GM21825 (cell line): Measurements from ENCODE around the gene MCM3AP.

ENCODE experiments used
- ATAC-seq: cut with Tn5 transposase; IDR thresholded peaks from one replicate; pipeline ENCODE4 v1.9.1; 2021; ENCODE audit warnings: mild to moderate bottlenecking, moderate library complexity; ENCODE audit not compliant: unreplicated experiment

Gene MCM3AP

DNA sequence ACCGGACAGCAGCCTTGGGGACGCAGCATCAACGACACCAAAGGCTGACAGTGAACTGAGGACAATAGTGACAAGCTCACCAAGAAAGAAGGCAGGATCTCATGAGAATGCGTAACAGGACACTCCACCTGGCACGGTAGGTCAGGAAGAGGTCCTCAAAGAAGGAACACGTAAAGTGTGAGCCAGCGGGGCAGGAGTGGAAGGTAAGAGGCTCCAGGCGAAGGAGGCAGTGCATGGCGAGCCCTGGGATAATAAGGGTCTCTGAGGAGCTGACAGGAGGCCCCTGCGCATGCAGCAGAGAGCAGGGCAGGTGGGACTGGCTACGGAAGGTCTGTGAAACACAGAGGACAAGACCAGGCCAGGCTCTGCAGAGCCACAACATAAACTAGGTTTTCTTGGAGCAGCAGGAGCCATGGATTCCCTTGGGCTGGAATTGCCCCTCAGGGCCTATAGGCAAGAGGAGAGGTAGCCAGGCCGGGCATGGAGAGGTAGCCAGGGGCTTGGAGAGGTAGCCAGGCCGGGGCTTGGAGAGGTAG is 65.1 kb downstream of the MCM3AP start:
- ATAC-seq = no peak

DNA sequence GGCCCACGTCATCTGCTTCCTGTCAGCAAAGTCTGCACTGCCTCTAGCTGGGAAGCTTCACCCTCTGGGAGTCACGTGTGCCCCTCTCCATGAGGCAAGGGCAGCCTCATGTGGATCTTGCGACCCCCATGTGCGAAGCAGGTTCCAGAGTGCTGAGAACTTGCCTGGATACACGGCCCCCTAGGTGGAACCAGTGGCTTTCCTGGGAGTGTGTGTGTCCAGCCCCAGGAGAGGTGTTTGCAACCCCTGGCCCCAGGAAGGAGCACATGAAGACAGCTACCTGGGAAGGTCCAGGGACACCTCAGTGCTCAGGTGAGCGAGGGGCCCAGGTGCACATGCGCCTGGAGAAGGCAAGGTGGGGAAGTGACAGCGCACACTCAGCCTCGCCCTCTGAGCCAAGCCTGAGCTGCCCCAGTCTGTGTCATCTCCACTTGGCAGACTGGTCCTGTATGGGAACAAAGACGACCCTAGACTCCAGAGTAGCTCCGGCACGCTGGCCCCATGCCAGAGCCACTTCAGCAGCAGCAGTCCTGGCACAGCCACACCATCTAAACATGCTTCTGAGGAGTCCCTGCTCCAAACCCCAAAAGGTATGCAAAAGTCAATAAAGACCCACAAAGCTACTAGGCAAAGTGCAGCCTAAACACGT is 65.7 kb downstream of the MCM3AP start:
- no peak for ATAC-seq

DNA sequence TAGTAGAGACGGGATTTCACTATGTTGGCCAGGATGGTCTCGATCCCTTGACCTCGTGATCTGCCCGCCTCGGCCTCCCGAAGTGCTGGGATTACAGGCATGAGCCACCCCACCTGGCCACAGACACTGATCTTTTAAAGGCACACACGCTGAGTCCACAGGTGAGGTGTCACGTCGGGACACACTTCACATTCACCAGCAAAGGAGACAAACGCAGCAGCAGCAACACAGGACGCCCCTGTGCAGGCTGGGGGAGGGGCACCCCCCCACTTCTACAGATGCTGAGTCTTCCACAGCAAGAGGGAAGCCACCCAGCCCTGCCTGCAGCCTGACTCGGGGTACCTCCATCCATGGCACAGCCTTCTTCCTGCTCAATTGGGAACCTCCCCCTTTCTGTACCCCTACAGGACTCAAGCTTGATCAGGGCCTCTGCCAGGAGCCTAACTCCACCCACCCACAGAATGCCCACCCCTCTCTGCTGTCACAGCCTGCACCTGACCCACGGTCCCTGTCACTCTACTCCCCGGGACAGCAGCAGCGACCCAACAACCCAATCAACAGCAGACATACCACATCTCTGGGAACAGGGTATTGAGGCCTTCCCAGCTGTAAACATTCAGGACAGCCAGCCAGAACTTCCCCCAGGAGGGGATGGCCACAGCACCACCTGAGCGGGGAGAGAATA is 66.4 kb downstream of the MCM3AP start:
- no peak for ATAC-seq

DNA sequence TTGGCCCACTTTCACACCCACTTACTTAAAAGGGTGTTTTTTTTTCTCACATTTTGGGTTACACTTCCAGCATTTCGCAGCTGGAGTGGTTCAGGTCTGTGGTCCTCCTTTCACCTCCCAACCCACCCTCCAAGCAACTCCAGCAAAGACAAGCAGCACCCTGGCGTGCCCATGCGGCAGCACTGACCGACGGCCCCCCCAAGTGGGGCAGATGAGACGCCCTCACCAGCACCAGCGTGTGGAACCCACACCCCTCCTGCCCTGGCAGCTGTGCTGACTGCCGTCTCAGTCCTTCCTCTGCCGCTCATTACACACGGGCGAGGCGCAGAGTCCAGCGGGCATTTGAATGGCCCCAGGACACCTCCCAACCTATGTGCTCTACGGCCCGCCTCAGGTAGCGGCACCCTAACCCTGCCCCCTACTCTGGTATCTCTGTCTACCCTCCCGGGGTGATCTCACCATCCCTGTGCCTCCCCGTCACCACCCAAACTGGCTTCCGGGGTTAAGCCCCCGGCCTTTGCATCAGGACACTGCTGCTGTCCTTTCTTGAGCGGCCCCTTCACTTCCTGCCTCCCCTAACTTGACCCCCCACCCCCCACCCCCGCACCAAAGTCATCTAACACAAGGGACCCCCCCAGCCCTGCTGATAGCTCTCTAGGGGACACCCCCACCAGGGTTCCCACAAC is 67.8 kb downstream of the MCM3AP start:
- ATAC-seq = no peak

DNA sequence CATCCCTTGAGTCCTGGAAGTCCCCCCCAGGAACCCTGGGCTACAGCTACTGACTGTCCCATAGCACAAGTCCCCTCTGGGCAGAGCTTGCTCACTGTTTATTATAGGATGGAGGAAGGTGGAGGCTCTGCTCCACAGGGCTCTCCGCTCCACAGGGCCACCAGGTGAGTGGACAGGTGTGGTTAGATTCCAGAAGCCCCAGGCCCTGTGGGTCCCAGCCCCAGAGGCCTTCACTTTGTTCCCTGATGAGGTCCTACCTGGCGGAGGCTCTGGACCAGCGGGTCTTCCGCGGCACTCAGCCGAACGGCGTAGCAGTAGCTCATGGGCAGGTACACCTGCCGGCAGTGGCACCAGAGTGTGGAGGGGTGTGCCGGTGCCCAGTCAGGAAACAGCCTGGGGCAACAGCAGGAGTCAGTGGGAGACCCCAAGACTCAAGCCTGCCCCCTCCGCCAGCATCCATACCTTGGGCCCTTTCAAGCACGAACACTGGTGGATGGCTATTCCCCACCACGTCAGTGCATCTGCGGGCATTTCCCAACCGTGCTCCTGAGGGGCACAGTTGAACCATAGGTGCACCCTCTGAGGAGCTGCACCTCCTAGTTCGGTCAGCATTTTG is 69.2 kb downstream of the MCM3AP start:
- no peak for ATAC-seq

DNA sequence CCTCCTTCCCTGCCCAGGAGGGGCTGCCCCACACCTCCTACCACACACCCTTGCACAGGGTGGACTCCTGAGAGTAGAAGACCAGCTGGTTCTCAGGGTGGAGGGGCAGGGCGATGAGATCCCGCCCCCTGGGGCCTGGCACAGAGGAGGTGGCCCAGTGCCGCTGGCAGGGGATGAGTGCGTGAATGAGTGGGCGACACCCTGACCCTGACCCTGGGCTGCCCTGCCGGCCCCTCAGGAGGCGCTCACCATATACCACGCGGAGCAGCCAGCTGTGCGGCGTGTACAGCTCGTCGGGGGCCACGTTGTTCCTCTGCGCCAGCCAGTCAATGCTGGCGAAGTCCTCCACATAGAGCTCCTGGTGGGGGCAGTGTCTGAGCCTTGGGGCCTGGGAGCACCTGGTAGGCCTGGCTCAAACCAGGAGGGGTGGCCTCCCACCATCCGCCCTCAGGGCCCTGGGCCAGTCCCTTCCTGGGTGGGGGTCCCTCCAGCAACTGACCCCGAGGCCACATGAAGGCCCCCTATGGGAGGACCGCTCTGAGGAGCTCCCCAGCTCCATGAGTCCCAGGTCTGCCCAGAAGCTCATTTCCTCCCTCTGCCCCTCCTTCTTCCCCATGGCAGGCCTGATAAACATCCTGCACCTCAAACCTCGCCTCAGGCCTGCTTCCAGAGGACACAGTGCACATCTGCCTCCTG is 69.8 kb downstream of the MCM3AP start:
- no peak for ATAC-seq

DNA sequence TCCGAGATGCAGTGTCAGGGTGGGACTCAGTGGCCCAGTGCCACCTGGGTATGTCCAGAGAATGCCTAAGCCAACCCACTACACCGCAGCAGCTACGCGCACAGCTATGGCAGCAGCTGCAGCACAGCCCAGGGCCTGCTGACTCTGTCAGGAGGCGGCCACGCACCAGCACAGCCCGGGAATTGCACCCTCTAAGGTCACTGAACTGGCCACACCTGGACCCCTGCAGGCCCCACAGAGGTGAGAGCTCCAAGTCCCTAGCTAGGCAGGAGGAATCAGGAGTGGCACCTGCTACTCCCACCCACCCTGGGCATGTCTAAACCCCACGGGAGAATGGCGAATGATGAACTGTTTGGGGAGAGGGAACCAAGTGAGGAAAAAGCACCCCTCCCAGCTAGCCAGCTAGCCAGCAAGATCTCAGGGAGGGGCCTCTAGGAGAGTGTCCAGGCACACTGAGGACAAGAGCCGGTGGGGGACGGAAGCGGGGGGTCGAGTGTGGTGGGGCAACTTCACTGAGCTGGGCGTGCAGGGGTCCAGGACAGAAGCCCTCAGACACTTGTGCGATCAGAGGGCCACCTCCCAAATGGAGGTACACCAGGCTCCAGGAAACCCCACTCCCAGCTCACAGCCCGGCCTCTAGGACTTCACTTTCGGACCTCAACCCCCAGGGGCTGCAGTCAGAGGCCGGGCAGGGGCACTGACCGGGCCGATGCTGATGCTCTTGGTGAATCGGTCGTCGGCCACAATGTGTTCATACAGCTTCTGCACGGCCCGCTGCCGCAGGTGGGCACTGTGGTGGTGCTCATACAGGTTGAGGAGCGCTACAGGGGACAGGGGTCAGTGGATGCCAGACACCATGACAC is 70.7 kb downstream of the MCM3AP start:
- no peak for ATAC-seq

DNA sequence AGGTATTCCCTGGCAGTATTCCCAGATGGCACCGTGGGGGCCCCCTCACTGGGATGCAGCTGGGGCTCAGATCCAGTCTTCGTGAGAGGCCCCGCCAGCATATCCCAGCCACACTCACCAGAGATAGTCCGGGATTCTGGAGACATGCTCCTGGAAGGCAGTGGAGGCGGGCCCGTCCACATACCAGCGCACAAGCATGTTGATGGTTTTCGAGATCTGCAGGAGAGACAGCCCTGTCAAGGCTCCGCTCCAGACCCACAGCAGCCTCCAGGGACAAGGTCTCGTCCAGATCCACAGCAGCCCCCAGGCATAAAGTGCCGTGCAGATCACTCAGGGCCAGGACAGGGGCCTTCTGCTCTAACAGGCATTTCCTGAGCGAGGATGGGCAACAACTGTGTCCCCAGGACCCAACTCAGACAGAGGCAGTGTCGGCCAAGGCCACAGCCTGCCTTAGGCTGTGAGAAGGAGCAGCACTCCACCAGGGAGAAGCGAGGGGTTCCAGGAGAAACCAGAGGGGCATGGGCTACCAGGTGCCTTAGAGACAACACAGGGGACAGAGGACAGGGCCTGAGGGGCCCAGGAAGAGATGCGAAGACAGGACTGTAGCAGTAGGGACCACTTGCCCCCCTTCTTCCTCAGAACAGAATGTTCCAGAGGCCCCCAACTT is 71.7 kb downstream of the MCM3AP start:
- no peak for ATAC-seq

DNA sequence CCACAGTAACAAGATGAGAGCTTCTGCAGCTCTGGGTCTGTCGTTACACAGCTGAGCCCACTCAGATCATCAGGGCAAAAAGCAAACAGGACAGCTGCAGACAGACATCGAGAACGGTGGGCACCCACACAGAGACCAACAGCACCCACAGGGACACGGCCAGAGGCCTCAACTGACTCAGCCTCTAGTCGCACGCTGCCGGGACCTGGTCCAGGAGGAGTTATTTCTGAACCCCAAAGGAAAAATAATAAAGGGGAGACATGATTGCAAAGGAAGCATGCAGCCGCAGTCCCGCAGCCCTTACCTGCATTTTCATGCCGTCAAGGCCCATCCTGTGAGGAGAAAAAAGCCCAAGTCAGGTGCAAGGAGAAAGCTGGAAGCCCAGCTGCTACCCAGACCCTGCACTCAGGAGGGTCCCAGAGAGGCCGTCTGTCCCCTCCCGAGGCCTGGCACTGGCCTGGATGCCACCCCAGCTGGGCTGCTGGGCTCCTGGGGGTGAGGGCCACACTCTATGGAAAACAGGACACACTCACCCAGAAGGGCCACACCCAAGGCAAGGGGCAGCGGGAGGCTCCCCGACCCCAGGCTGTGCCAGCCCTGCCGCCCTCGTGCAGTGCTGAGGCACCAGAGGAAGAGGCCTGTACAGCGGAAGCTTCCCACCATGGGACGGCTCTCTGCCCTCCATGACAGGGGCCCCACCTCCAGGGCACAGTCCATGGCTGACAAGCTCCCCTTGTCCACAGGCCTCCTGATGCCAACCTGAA is 72.5 kb downstream of the MCM3AP start:
- no peak for ATAC-seq

DNA sequence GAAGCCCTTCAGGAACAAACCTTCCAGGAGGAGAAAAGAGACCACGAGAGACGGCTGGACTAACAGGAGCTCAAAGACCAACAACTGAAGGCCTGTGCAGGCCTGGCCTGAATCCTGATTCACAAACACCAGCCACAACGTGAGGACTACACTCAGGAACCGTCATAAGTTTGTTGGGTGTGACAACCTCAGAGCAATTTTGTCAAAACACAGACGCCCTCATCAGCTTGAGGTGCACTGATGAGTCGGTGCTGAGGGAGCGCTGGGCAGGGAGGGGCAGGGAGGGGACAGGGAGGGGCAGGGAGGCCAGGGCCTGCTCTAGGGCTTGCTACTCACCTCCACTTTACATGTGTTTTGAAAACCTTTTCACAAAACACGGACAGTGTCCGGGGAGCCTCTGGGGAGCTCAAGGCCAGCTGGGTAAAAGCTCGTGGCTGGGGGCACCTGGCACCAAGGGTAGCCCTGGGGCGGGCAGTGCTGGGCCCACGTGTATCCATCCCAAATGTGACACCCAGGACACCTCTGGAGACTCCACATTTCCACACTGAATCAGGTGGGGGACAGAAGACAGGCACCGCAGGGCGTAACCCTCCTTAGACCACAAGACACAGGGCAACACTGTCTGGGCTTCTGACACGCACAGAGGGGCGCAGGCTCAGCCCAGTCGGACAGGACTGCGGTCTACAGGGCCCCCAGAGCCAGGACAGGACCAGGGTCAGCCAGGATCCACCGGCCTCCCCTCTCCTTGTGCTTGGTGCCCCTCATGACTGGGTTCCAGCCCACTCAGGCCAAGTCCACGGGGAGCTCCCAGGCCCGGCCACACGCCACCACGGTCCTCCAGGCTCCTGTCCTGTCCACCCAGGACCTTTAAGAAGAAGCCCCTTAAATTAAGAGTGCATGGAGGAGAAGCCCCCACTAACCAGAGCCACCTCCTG is 73.4 kb downstream of the MCM3AP start:
- ATAC-seq = no peak

DNA sequence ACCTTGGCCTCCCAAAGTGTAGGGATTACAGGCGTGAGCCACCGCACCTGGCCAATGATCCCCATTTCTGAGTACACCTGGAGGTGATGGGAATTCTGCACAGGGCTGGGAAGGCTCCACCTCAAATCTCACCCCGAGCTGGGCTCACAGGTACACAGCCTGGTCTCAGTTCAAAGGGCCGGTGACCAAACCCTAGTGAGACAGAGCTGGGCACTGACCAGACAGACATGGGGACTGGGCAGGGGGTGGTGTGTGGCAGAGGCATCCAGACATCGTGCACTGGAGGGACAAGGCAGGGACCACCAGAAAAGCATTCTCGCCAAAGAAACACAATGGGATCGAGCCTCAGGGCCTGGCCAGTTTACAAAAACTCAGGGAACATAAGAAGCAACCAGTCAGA is 74.0 kb downstream of the MCM3AP start:
- ATAC-seq = no peak

DNA sequence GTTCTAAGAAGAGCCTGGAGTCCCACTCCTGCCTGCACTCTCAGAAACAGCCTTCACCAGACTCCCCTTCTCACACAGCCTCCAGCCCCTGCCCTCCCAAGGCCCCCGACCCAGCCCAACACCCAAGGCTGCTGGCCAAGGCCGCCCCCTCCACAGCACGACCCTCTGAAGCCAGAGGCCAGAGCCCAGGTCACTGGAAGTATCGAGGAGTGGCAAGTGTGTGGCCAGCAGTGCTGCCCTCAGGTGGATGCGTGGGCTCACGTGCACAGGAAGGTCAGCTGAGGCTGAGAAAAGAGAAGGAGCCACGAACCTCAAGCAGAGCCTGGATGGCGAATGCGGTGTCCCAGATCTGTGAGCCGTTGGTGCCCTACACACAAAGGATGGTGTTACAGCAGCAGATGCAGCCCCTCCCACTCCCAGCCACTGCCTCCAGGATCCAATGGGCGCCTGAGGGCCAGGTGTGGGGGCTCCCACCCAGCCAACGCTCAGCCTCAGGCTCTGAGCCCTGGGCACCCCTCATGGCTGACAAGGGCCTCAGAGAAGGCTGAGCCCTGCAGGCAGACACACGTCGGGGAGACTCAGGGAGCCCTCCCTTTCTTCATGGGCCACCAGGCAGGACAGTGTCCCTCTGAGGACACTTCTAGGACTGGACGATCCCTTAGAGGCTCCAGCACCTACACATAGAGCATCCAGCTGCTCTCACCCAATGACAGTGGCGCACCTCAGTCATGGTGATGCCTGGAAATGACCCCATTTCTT is 74.9 kb downstream of the MCM3AP start:
- ATAC-seq = no peak

DNA sequence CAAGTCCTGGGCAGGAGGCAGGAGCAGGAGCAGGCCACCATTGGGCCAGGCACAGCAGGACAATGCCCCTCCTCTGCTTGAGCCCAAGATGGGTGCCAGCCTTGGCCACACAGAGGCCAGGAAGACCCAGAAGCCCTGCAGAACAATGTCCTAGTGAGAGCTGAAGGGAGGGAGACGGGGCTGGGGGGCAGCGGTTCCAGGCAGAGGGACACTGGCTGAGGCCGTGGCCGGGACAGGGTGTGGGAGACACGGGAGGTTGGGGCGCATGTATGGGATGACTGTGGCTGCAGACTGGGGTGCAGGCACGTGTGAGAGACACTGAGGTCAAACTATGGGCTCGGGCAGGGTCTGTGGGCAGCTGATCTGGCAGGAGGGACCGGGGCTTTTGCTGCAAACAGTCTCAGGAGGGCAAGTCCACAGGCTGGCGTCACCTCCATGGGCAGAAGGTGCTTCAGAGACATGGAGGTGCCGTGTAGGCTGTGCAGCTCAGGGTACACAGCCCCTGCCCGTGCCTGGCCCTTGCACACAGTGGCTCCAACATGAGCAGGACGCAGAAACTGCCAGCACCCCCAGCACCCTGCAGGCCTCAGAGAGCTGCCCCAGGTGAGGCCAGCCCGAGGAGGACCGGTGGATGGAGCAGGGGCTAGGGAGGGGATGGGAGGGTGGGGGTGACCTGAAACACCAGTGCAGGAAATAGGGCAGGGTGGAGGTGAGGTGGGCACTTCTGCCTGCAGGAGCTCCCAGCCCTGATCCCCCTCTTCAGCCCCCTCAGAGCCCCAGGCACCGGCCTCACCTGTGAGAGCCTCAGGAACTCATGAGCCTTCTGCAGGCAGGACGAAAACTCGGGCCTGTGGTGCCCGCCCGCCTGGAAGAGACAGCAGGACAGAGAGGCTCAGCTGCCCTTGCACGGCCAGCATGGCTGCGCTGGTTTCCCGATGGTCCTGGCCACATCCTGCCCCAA is 76.4 kb downstream of the MCM3AP start:
- ATAC-seq = no peak

DNA sequence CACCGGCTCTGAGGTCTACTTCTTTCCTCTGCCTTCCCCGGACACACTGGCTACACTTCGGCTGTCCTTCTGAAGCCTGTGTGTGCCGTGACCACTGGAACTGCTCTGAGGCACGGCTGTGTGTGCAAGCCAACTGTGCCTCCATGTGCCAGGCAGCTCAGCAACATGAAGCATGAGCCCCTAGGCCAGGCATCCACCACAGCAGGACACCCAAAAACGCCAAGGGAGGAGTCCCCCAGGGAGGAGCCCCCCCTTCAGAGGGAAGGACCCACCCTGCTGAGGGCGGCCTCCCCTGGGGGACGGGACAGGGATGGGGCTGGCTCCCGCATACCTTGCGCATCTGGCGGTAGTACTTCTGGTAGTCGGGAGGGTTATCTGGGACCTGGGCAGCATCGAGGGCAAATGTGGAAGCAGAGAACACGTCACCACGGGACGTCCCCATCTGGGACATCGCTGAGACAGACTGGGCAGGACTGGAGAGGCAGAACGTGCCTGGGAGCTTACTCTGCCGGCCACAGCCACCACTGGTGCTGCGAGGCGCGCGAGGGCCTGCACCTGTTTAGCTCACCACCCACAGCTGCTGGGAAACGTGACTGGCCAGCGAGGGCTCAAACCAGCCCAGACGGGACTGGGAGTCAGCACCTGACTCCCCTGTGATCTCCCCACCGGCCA is 77.4 kb downstream of the MCM3AP start:
- no peak for ATAC-seq
